Type B pancreatic cell (in vitro differentiated cells): ENCODE results near the gene GRIP2. TPM values are rescaled to one million over a fixed set of nuclear protein-coding genes. Genes with fewer than 3 reads are reported as not detected.

ENCODE experiments used
- DNase-seq: peaks from one replicate; pipeline ENCODE4 v3.0.0; 2021; ENCODE audit warnings: mixed read lengths; ENCODE audit not compliant: unreplicated experiment; ENCODE audit errors: extremely low spot score
- H3K27ac Mint-ChIP-seq: 2 replicates; pipeline ENCODE4 v1.8.0; 2021; ENCODE audit warnings: mild to moderate bottlenecking, mixed read lengths
- H3K27me3 Mint-ChIP-seq: 2 replicates; pipeline ENCODE4 v1.8.0; 2021; ENCODE audit warnings: mixed read lengths
- H3K36me3 Mint-ChIP-seq: 2 replicates; pipeline ENCODE4 v1.8.0; 2021; ENCODE audit warnings: mixed read lengths
- H3K4me1 Mint-ChIP-seq: one replicate; pipeline ENCODE4 v1.8.0; 2021; ENCODE audit warnings: mixed read lengths; ENCODE audit not compliant: unreplicated experiment
- H3K4me3 Mint-ChIP-seq: 2 replicates; pipeline ENCODE4 v1.8.0; 2021; ENCODE audit warnings: mild to moderate bottlenecking, mixed read lengths
- H3K9me3 Mint-ChIP-seq: 2 replicates; pipeline ENCODE4 v1.8.0; 2021; ENCODE audit warnings: mixed read lengths
- total RNA-seq: library from RNA; stranded (reverse); gene quantifications from 2 replicates; pipeline ENCODE4 v1.2.1, GENCODE V29; 2021; ENCODE audit warnings: low replicate concordance
- TF ChIP-seq, protein P1 (sequence below): fragments of 200-600 bp; sonication (generic); conservative IDR thresholded peaks from 2 replicates; pipeline ENCODE4 v1.5.0; 2021; ENCODE audit warnings: antibody characterized with exemption, mild to moderate bottlenecking

GRIP2 gene
- total RNA-seq, 1 donor from 2014 or later, result 5.6 TPM

- Mint-ChIP-seq H3K4me3 (no peak overlapping the region), H3K27me3 (peaks cover 20% of the 10 kb centered on the region), H3K27ac (no peak overlapping the region), H3K9me3 (no peaks in the 10 kb centered on the region), H3K4me1 (peaks cover 37% of the 10 kb centered on the region), H3K36me3 (no peaks in the 10 kb centered on the region)
- DNase-seq, result no peak
- TF ChIP-seq, protein P1, sequence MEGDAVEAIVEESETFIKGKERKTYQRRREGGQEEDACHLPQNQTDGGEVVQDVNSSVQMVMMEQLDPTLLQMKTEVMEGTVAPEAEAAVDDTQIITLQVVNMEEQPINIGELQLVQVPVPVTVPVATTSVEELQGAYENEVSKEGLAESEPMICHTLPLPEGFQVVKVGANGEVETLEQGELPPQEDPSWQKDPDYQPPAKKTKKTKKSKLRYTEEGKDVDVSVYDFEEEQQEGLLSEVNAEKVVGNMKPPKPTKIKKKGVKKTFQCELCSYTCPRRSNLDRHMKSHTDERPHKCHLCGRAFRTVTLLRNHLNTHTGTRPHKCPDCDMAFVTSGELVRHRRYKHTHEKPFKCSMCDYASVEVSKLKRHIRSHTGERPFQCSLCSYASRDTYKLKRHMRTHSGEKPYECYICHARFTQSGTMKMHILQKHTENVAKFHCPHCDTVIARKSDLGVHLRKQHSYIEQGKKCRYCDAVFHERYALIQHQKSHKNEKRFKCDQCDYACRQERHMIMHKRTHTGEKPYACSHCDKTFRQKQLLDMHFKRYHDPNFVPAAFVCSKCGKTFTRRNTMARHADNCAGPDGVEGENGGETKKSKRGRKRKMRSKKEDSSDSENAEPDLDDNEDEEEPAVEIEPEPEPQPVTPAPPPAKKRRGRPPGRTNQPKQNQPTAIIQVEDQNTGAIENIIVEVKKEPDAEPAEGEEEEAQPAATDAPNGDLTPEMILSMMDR, result no peak
These were observed 25.9 kb upstream of the GRIP2 start for GRCh38 chr3:14565868-14566588.

- no peak overlapping the region for H3K27ac Mint-ChIP-seq
These were observed 24.6 kb upstream of the GRIP2 start for GRCh38 chr3:14564741-14565140.

GRCh38 chr3:14563946-14564539 is 23.9 kb upstream of the GRIP2 start:
- H3K27ac Mint-ChIP-seq, result no peak overlapping the region
- no peaks in the 10 kb centered on the region for H3K36me3 Mint-ChIP-seq
- no peak for DNase-seq
- H3K4me3 Mint-ChIP-seq, result no peak overlapping the region
- peaks cover 20% of the 10 kb centered on the region for H3K27me3 Mint-ChIP-seq
- H3K4me1 Mint-ChIP-seq, result peaks cover 30% of the 10 kb centered on the region
- TF ChIP-seq, protein P1, result no peak
- H3K9me3 Mint-ChIP-seq, result no peaks in the 10 kb centered on the region

More at GRCh38 chr3:14564741-14565140, 24.6 kb upstream of the GRIP2 start:
- DNase-seq, result no peak
- Mint-ChIP-seq H3K9me3 (no peaks in the 10 kb centered on the region), H3K4me3 (no peak overlapping the region), H3K36me3 (no peaks in the 10 kb centered on the region), H3K27me3 (peaks cover 20% of the 10 kb centered on the region), H3K4me1 (peaks cover 32% of the 10 kb centered on the region)
- TF ChIP-seq, protein P1, result no peak

- Mint-ChIP-seq H3K27me3 (peaks cover 20% of the 10 kb centered on the region), H3K4me1 (peaks cover 25% of the 10 kb centered on the region)
- DNase-seq, result no peak
These were observed 22.2 kb upstream of the GRIP2 start for GRCh38 chr3:14562121-14562890.

More at GRCh38 chr3:14562121-14562890, 22.2 kb upstream of the GRIP2 start:
- Mint-ChIP-seq H3K9me3 (no peaks in the 10 kb centered on the region), H3K36me3 (no peaks in the 10 kb centered on the region), H3K27ac (no peak overlapping the region), H3K4me3 (no peak overlapping the region)
- TF ChIP-seq, protein P1, result no peak
